ENCODE measurements around the gene GALNTL6. TPM values are rescaled to one million over a fixed set of nuclear protein-coding genes. Genes with fewer than 3 reads are reported as not detected.

The GALNTL6 gene
- total and polyA plus RNA-seq, 3 experiments from 2014 or later: not detected

DNA sequence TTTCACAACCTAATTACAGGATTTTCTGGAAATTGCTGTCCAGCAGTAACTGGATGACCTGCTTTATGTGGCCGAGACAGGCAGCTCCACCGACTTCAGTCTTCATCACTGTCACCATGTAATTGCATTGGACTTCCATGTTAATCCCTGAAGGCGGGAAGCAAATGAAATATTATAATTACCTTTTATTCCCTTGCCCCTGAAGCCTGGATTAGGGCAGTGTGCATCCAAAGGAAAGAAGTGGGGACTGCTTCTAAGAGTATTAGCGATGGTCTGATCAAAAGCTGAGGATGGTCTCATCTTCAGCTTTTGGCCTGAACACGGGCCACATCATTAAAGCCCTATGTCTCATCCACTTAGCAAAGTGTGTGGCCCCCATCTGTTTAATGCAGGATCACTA lies 1043.8 kb downstream of the GALNTL6 start:
- Histone ChIP-seq H3K4me3 (ENCODE audit: low read length) (no peak overlapping the region), H3K27me3 (ENCODE audit: insufficient read depth, low read length, poor library complexity, severe bottlenecking) (no peaks in the 10 kb centered on the region), H3K4me1 (ENCODE audit: insufficient read depth, low read length) (no peaks in the 10 kb centered on the region), H3K27ac (ENCODE audit: low read depth, low read length) (no peak overlapping the region), H3K36me3 (ENCODE audit: insufficient read depth, low read length) (no peaks in the 10 kb centered on the region), H3K9me3 (ENCODE audit: low read length) (no peaks in the 10 kb centered on the region)
- Mint-ChIP-seq H3K9me3 (peaks cover 0 to 2% (median 0%) of the 10 kb centered on the region in 5 donors), H3K4me3 (no peak overlapping the region), H3K4me1 (no peaks in the 10 kb centered on the region), H3K27me3 (no peaks in the 10 kb centered on the region), H3K27ac (no peak overlapping the region), H3K36me3 (no peaks in the 10 kb centered on the region)
- ChIA-PET POLR2A (no interaction called here), CTCF (no interaction called here)
- no peak for DNase-seq

DNA sequence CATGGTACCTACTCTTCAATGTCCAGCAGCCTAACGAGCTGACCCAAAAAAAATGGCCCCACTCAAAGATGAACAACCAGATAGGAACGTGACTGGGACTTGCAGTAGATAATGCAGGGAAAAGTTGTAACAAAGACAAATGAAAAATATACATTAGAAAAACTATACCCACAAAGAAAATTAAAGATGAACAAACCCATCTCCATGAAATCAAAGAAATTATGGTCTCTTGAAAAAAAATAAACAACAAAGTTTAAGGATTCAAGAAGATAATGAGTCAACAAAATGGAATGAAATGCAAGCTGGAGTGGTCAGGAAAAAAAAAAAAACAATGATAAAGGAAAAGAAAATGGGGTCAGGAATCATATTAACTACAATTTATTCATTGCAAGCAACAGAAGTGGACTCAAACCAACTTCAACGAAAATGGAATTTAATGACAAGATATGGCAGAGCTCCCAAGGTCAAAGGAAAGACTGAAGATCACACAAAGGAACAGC lies 1045.6 kb downstream of the GALNTL6 start:
- H3K4me1 ChIP-seq (ENCODE audit: insufficient read depth, low read length): no peaks in the 10 kb centered on the region
- no peak overlapping the region for H3K4me3 ChIP-seq (ENCODE audit: low read length)
- Mint-ChIP-seq H3K36me3 (peaks cover 0 to 1% (median 0%) of the 10 kb centered on the region in 3 donors), H3K9me3 (peaks cover 0 to 2% (median 0%) of the 10 kb centered on the region in 5 donors), H3K4me3 (no peak overlapping the region), H3K27ac (no peak overlapping the region), H3K27me3 (no peaks in the 10 kb centered on the region), H3K4me1 (no peaks in the 10 kb centered on the region)
- POLR2A ChIA-PET: no interaction called here
- H3K36me3 ChIP-seq (ENCODE audit: insufficient read depth, low read length): no peaks in the 10 kb centered on the region
- CTCF ChIA-PET: no interaction called here
- H3K27ac ChIP-seq (ENCODE audit: low read depth, low read length): no peak overlapping the region
- H3K27me3 ChIP-seq (ENCODE audit: insufficient read depth, low read length, poor library complexity, severe bottlenecking): no peaks in the 10 kb centered on the region
- DNase-seq: no peak
- H3K9me3 ChIP-seq (ENCODE audit: low read length): no peaks in the 10 kb centered on the region

DNA sequence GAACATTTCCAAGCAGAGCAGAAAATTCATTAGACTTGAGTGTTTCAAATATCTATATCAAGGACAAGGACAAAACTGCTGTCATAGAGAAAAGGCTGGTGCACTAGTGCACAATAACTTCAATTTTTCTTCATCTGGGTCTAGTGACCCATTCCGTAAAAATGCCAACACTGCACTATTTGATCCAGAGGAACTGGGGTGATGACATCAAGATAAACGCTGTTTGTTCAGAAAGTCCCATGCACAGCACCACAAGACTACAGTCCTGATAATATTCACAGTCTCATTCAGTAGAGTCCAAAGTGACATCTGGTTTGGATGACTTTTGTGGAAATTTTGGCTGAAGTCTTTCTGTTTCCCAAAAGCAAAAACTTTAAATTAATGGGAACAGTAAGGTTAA lies 1051.9 kb downstream of the GALNTL6 start:
- H3K4me3 ChIP-seq (ENCODE audit: low read length): no peak overlapping the region
- ChIA-PET POLR2A (no interaction called here), CTCF (no interaction called here)
- Mint-ChIP-seq H3K27ac (no peak overlapping the region), H3K4me3 (no peak overlapping the region), H3K27me3 (peaks cover 0 to 5% of the 10 kb centered on the region in 2 donors), H3K36me3 (peaks cover 0 to 1% (median 0%) of the 10 kb centered on the region in 3 donors), H3K9me3 (peaks cover 0 to 3% (median 1%) of the 10 kb centered on the region in 5 donors), H3K4me1 (no peaks in the 10 kb centered on the region)
- no peak for DNase-seq
- no peaks in the 10 kb centered on the region for H3K27me3 ChIP-seq (ENCODE audit: insufficient read depth, low read length, poor library complexity, severe bottlenecking)
- no peaks in the 10 kb centered on the region for H3K36me3 ChIP-seq (ENCODE audit: insufficient read depth, low read length)
- H3K9me3 ChIP-seq (ENCODE audit: low read length): no peaks in the 10 kb centered on the region
- no peak overlapping the region for H3K27ac ChIP-seq (ENCODE audit: low read depth, low read length)
- no peaks in the 10 kb centered on the region for H3K4me1 ChIP-seq (ENCODE audit: insufficient read depth, low read length)

DNA sequence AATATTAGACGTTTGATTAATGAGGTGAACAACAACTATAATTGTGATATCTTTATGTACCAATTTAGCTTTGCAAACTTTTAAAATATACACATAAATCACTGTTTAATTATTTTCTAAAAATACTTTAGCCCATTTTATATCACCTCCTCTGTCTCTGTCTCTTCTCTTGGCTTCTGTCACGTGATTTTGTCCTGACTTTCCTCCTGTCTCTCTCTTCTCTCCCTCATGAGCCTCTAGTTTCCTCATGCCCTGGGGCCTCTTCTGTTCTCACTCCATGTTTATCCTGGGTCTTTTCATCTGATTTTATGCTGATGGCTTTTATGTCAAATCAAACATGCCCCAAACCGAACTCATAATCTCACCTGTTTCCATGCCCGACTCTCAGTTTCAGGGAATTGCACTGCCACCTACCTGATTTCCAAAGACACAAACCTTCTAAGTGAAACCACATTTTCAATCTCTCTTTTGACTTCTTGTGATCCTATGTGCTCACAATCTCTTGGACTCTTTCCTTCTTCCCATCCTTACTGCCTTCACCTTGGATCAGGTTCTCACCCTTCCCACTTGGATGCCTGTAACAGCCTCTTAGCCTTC lies 1052.4 kb downstream of the GALNTL6 start:
- ChIA-PET CTCF (no interaction called here), POLR2A (no interaction called here)
- H3K4me3 Mint-ChIP-seq: no peak overlapping the region
- Histone ChIP-seq H3K9me3 (ENCODE audit: low read length) (no peaks in the 10 kb centered on the region), H3K27me3 (ENCODE audit: insufficient read depth, low read length, poor library complexity, severe bottlenecking) (no peaks in the 10 kb centered on the region), H3K36me3 (ENCODE audit: insufficient read depth, low read length) (no peaks in the 10 kb centered on the region), H3K27ac (ENCODE audit: low read depth, low read length) (no peak overlapping the region), H3K4me1 (ENCODE audit: insufficient read depth, low read length) (no peaks in the 10 kb centered on the region), H3K4me3 (ENCODE audit: low read length) (no peak overlapping the region)
- H3K9me3 Mint-ChIP-seq: peaks cover 0 to 3% (median 1%) of the 10 kb centered on the region in 5 donors
- H3K4me1 Mint-ChIP-seq: no peaks in the 10 kb centered on the region
- H3K27ac Mint-ChIP-seq: no peak overlapping the region
- H3K36me3 Mint-ChIP-seq: peaks cover 0 to 1% (median 0%) of the 10 kb centered on the region in 3 donors
- no peak for DNase-seq
- H3K27me3 Mint-ChIP-seq: peaks cover 0 to 5% of the 10 kb centered on the region in 2 donors

DNA sequence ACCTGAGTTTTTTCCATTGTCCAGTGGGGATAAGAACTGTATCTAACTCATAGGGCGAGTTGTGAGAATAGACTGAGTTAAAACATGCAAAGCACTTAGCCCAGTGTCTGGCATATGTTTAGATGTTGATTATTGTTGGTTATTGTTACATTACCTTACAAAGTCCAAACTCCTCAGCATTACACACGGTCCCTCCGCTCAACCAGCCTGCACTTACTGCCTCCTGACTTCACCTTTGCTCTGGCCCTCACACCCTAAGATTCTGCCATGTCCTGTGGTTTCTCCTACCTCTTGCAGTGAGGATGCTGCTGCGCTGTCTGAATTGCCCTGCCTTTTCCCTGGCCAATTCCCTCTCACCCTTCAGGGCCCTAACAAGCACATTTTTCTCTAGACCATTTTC lies 1053.2 kb downstream of the GALNTL6 start:
- Mint-ChIP-seq H3K27ac (no peak overlapping the region), H3K27me3 (peaks cover 0 to 5% of the 10 kb centered on the region in 2 donors), H3K4me3 (no peak overlapping the region), H3K4me1 (no peaks in the 10 kb centered on the region), H3K9me3 (peaks cover 0 to 3% (median 1%) of the 10 kb centered on the region in 5 donors), H3K36me3 (peaks cover 0 to 1% (median 0%) of the 10 kb centered on the region in 3 donors)
- Histone ChIP-seq H3K4me3 (ENCODE audit: low read length) (no peak overlapping the region), H3K9me3 (ENCODE audit: low read length) (no peaks in the 10 kb centered on the region), H3K27me3 (ENCODE audit: insufficient read depth, low read length, poor library complexity, severe bottlenecking) (no peaks in the 10 kb centered on the region), H3K27ac (ENCODE audit: low read depth, low read length) (no peak overlapping the region), H3K4me1 (ENCODE audit: insufficient read depth, low read length) (no peaks in the 10 kb centered on the region), H3K36me3 (ENCODE audit: insufficient read depth, low read length) (no peaks in the 10 kb centered on the region)
- DNase-seq: no peak
- POLR2A ChIA-PET: no interaction called here
- CTCF ChIA-PET: no interaction called here

DNA sequence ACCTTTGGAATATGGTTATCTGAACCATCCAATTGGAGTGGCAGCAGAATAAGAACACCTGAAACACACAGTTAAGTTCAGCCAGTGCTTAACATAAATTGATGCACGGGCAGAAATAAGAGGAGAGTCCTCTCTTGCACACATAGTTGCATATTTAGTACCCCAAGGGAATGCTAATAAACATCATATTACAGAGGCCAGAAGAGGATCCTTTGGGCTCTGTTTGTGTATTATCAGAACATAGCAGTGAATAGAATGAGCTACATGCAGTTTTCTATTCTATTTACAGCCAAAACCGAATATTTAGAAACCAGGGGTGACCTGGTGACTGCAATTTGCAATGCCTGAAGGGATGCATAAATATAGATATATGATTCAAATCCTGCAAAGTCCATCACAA lies 1054.6 kb downstream of the GALNTL6 start:
- Histone ChIP-seq H3K27me3 (ENCODE audit: insufficient read depth, low read length, poor library complexity, severe bottlenecking) (no peaks in the 10 kb centered on the region), H3K9me3 (ENCODE audit: low read length) (no peaks in the 10 kb centered on the region), H3K4me1 (ENCODE audit: insufficient read depth, low read length) (no peaks in the 10 kb centered on the region), H3K27ac (ENCODE audit: low read depth, low read length) (no peak overlapping the region), H3K4me3 (ENCODE audit: low read length) (no peak overlapping the region), H3K36me3 (ENCODE audit: insufficient read depth, low read length) (no peaks in the 10 kb centered on the region)
- H3K4me3 Mint-ChIP-seq: no peak overlapping the region
- ChIA-PET POLR2A (no interaction called here), CTCF (no interaction called here)
- H3K4me1 Mint-ChIP-seq: no peaks in the 10 kb centered on the region
- peaks cover 0 to 5% of the 10 kb centered on the region in 2 donors for H3K27me3 Mint-ChIP-seq
- no peak for DNase-seq
- peaks cover 0 to 3% (median 0%) of the 10 kb centered on the region in 5 donors for H3K9me3 Mint-ChIP-seq
- peaks cover 0 to 1% (median 0%) of the 10 kb centered on the region in 3 donors for H3K36me3 Mint-ChIP-seq
- H3K27ac Mint-ChIP-seq: no peak overlapping the region

DNA sequence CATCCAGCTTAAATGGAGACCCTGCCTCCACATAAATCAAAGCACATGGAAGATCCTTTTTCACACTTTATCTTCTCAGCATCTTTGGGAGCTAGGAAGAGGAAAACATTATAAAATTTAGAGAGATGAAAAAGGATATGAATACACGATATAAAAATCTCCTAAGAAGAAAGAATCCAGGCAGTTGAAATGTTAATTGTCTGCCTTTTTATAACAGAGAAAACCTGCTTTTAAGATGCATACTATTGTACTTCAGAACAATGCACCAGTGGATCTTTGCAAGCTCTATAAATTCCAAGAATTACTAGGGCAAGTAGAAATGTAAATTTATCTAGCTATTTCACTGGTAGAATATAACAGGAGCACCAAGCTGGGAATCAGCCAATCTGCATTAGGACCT lies 1055.1 kb downstream of the GALNTL6 start:
- Mint-ChIP-seq H3K4me1 (no peaks in the 10 kb centered on the region), H3K27me3 (peaks cover 0 to 5% of the 10 kb centered on the region in 2 donors), H3K4me3 (no peak overlapping the region), H3K36me3 (no peaks in the 10 kb centered on the region), H3K27ac (no peak overlapping the region), H3K9me3 (peaks cover 0 to 3% (median 0%) of the 10 kb centered on the region in 5 donors)
- Histone ChIP-seq H3K4me3 (ENCODE audit: low read length) (no peak overlapping the region), H3K4me1 (ENCODE audit: insufficient read depth, low read length) (no peaks in the 10 kb centered on the region), H3K36me3 (ENCODE audit: insufficient read depth, low read length) (no peaks in the 10 kb centered on the region), H3K27ac (ENCODE audit: low read depth, low read length) (no peak overlapping the region), H3K27me3 (ENCODE audit: insufficient read depth, low read length, poor library complexity, severe bottlenecking) (no peaks in the 10 kb centered on the region), H3K9me3 (ENCODE audit: low read length) (no peaks in the 10 kb centered on the region)
- ChIA-PET POLR2A (no interaction called here), CTCF (no interaction called here)
- no peak for DNase-seq

DNA sequence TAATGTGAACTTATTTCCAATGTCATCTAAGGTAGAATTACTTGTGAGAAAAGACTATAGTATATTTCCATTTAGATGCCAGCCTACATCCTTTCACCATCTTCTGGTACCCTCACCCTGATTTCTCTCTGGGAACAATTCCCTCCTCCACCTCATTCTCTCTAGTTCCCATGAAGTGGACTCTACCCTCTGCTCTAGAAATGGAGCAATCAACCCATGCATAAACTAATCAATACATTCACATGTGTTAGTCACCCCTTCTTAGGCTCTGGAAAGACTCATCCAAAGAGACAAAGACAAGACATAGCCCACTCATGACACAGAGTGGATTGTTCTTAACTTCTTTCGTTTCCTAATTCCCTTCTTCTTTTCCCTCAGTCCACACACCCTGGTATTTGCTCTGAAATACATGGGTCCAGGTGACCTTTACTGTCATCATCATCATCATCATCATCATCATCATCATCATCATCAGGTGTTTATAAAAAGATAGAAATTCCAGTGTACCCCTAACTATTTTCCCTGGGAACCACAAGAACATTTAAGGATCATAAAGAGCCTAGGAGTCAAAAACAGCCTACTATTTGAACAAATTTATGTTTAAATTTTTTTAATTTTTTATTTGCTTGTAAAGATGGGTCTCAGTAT lies 1056.5 kb downstream of the GALNTL6 start:
- H3K9me3 Mint-ChIP-seq: peaks cover 0 to 4% (median 0%) of the 10 kb centered on the region in 5 donors
- no peak overlapping the region for H3K4me3 Mint-ChIP-seq
- H3K36me3 Mint-ChIP-seq: no peaks in the 10 kb centered on the region
- Histone ChIP-seq H3K36me3 (ENCODE audit: insufficient read depth, low read length) (no peaks in the 10 kb centered on the region), H3K9me3 (ENCODE audit: low read length) (no peaks in the 10 kb centered on the region), H3K4me3 (ENCODE audit: low read length) (no peak overlapping the region), H3K27me3 (ENCODE audit: insufficient read depth, low read length, poor library complexity, severe bottlenecking) (no peaks in the 10 kb centered on the region), H3K4me1 (ENCODE audit: insufficient read depth, low read length) (no peaks in the 10 kb centered on the region), H3K27ac (ENCODE audit: low read depth, low read length) (no peak overlapping the region)
- POLR2A ChIA-PET: no interaction called here
- peaks cover 0 to 1% of the 10 kb centered on the region in 2 donors for H3K27me3 Mint-ChIP-seq
- H3K27ac Mint-ChIP-seq: no peak overlapping the region
- CTCF ChIA-PET: no interaction called here
- no peaks in the 10 kb centered on the region for H3K4me1 Mint-ChIP-seq
- DNase-seq: no peak

All from CD8-positive, alpha-beta memory T cell (primary cell).